Ishikawa (cell line): ENCODE results near the gene GLIS1.

Experiments used
- RAD21 ChIP-seq: IDR thresholded peaks from 2 replicates; pipeline ENCODE4 v1.6.1; 2012; ENCODE audit warnings: low read depth
- TCF12 ChIP-seq: IDR thresholded peaks from 2 replicates; pipeline ENCODE4 v1.6.1; 2012; ENCODE audit warnings: low read depth

GRCh38 chr1:53470155-53470554 is 268.8 kb downstream of the GLIS1 start:
- TF ChIP-seq RAD21: peak; percentile 59; the same call in 1 of the 2 replicates
- no peak; the same call in 1 of the 2 replicates for TF ChIP-seq TCF12
